Activated T-helper 9 cell treated with anti-CD3 and anti-CD28 coated beads, Interleukin-2, amount 50 U/mL, for 16 hours (primary cell): ENCODE results near the gene ANAPC4.
"Not testable (repeated sequence)": the region's sequence is repeated elsewhere in the genome, so short reads cannot be mapped to it uniquely, and the experiment has no call there.

Source experiments
- DNase-seq: peaks from one replicate; pipeline ENCODE4 v3.0.0-alpha.2; 2020; ENCODE audit warnings: low read depth

Gene ANAPC4, protein sequence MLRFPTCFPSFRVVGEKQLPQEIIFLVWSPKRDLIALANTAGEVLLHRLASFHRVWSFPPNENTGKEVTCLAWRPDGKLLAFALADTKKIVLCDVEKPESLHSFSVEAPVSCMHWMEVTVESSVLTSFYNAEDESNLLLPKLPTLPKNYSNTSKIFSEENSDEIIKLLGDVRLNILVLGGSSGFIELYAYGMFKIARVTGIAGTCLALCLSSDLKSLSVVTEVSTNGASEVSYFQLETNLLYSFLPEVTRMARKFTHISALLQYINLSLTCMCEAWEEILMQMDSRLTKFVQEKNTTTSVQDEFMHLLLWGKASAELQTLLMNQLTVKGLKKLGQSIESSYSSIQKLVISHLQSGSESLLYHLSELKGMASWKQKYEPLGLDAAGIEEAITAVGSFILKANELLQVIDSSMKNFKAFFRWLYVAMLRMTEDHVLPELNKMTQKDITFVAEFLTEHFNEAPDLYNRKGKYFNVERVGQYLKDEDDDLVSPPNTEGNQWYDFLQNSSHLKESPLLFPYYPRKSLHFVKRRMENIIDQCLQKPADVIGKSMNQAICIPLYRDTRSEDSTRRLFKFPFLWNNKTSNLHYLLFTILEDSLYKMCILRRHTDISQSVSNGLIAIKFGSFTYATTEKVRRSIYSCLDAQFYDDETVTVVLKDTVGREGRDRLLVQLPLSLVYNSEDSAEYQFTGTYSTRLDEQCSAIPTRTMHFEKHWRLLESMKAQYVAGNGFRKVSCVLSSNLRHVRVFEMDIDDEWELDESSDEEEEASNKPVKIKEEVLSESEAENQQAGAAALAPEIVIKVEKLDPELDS

GRCh38 chr4:25376754-25377571 is at the start of gene ANAPC4:
ANAPC4 (plus strand) TSS chr4:25377263; CDS start chr4:25377428, 165 bp downstream.
- DNase-seq = peak; percentile 98

DNA sequence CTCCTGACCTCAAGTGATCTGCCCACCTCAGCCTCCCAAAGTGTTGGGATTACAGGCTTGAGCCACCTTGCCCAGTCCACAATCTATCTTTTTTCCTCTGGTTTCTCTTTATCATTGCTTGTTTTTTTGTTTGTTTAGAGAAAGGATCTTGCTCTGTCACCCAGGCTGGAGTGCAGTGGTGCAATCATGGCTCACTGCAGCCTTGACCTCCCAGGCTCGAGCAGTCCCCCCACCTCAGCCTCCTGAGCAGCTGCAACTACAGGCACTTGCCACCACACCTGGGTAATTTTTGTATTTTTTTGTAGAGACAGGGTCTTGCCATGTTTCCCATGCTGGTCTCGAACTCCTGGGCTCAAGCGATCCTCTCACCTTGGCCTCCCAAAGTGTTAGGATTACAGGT is 48.6 kb upstream of the ANAPC4 start:
- not testable (repeated sequence) for DNase-seq

DNA sequence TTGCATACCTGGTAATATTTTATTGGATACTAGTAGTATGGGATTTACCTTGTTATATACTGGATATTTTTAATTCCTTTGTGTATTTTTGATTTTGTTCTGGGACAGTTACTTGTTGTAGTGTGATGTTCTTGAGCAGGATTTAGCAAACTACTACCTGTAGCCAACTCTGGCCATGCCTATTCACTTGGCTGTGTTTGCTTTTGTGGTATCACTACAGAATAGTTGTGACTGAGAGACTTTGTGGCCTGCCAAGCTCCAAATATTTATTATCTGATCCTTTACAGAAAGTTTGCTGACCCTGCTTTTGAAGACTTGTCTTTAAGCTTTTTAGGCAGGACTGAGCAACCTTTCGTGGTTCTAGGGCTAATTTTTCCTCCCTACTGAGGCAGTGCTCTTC is 46.7 kb upstream of the ANAPC4 start:
- DNase-seq = no peak

DNA sequence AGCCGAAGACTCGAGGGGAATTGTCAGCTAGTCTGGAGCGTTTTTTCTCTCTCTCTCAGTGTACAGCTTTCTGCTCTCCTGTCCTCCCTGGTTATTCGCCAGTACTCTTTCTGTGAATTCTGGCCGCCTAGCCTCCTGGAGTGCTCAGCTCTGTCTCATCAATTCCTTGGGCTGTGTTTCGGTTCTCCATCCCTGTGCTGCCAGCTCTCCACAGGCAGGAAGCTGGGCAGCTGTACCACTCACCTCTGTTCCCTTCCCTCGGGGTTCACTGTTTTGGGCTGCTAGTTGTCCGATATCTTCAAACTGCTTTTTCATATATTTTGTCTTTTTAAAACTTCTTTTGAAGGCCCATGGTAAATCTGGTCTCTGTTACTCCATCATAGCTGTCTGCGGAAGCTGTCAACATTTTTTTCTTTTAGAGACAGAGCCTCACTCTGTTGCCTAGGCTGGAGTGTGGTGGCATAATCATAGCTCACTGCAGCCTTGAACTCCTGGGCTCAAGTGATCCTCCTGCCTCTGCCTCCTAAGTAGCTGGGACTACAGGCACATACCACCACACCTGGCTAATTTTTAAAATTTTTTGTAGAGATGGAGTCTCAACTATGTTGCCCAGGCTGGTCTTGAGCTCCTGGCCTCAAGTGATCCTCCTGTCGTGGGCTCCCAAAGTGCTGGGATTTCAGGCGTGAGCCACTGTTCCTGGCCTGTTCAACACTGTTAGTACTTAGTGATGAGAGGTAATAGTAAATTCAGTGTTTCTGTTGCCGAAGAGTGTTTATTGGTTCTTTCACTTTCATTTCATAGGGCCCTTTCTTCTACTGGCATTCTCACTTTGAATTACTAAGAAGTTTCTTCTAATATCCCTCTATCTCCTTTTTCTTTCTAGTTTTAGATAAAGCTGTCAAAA is 45.9 kb upstream of the ANAPC4 start:
- no peak for DNase-seq

DNA sequence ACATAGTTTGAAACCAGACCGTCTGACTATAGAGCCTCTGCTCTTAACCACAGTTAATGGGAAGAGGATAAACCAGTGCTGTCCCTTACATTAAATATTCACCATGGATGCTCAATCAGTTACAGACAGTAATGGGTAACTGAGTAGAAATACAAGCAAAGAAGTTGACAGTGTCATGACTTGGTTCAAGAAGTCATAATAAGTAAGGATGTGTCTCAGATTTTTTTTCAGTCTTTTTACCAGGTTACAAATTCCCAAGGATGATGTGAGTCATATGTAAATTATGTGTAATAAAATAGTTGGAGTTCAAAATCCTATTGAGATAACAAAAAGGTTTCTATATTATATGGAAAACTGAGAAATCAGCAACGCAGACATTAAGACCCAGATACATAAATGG is 33.4 kb upstream of the ANAPC4 start:
- DNase-seq = no peak

- DNase-seq = no peak
Measured at GRCh38 chr4:25345744-25346143, 31.3 kb upstream of the ANAPC4 start.

- no peak for DNase-seq
Measured at GRCh38 chr4:25346913-25347312, 30.1 kb upstream of the ANAPC4 start.

DNA sequence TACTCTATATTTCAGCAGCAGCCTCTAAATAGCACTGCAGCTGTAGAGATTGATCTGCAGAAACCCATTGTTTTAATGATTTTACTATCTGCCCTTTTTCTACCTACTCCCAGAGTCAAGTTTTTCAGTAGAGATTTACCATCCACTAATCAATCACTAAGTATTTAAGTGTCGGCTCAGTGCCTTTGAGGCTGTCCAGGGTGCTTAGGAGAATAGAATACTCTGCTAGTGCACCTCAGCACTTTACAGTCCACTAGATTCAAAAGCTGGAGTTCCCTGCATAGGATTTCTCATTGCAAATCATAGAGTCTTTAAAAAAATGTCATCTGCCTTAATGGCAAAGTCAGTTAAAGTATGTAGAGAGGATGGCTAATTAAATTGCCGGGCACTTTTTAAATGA is 29.6 kb upstream of the ANAPC4 start:
- DNase-seq = no peak

GRCh38 chr4:25347971-25348370 is 29.1 kb upstream of the ANAPC4 start:
- no peak for DNase-seq

DNA sequence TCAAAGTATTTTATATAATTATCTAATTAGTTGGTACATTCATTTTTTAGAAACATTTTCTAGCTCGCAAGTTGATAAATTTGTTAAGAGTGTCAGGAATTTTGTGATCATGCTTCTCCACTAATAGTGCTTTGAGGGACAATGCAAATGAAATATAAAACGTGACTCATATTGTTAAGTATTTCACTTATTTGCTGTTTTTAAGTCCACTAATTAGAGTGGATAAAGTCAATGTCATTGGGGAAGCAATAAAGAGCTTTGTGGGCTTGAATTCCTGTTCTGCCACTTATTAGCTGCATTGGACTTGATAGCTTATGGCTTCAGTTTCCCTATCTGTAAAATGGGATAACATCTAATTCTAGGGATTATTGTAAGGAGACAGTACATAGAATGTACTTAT is 26.5 kb upstream of the ANAPC4 start:
- DNase-seq = no peak

DNA sequence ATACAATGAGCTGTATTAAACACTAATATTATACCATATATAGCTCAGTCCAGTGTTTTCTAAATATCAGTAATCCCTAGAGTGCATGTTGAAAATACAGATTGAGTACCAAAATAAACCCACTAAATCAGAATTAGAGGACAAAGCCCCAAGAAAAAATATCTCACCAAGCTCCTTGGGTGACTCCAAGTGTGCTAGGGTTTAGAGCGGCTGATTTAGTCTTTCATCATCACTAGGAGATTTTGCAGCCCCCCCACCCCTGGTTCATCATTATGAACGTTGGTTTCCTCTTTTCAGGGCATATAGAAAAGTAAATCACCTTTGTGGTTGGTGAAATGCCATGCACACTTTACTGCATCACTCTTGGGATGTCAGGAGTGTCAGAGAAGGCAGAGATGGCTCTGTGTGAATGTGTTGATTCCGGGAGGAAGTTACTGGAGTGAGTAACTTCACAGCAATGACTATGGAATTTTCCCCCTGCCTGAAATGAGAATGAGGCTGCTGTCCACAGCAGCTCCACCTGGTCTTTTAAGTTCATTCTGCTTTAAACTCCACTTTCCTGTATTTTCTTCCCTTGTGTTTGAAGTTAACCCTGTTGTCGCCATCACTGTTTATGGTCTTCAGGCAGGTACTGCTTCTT is 25.2 kb upstream of the ANAPC4 start:
- no peak for DNase-seq

DNA sequence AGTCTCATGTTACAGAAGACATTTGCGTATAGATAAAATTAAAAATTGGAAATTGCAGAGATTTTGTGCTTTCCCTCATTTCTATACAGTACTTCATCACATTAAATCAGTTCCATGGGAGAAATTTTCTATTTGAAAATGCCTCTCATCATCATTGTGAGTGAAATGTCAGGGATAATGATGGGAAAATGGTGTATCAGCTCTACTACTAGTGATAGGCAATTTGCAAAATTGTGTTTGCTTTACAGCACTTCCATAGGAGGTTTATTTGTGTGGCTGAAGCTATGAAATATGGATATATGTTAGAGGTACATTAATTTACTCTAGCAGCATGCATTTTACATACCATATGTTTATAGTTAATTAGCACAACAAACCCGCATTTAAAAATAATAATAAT is 21.0 kb upstream of the ANAPC4 start:
- DNase-seq = no peak

DNA sequence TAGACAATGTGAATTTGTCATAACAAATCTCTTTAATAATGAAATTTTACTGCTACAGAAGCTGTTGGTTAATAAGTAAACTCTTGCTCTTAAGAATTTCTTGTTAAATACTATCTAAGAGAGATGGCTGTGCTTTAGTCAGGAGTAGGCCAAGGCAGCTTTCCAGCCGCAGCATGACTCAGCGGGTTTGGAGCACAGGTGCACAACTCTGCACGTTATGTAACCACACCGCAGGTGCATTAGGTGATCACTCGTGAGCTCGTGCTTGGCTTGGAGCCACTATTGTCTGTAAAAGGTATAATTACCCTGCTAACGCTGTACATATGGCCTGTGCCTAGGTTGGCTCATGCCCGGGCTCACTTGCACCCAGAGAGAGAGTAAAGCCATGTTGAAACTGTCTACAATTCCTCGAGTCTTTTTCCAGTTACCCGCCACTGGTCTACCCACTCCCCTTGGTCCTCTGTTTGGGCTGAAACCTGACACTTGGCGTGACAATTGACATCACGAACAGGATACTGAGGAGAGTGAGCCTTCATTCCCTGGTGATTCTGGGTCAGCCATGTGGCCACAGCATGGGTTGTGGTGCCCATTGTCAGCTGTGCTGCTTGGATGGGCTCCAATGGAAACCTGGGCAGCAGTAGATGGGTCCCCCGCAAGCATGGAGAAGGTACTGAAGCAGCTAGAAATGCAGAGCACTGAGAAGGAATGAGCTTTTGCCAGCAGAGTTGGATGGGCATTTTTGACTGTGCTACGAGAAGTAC is 18.4 kb upstream of the ANAPC4 start:
- no peak for DNase-seq

- DNase-seq = no peak
Measured at GRCh38 chr4:25361253-25361652, 15.8 kb upstream of the ANAPC4 start.

- DNase-seq = no peak
Measured at GRCh38 chr4:25367004-25367621, 9.9 kb upstream of the ANAPC4 start.

DNA sequence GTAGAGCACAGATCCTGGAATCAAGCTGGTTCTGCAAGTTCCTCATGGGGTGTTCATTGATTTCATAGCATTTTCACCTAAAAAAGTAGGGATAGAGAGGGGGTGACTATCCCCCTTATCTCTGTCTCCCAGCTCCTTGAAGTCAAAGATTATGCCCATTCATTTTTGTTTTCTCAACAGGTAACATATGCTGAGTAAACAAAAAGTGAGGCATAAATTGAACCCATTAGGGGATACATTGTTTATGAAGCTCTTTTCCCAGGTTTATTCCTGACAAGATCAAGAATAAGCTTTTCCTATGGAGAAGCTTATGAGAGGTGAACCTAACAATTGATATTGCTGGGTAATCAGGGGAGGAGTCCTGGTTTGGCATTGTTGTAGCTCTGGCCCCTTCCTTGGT is 9.2 kb upstream of the ANAPC4 start:
- no peak for DNase-seq

DNA sequence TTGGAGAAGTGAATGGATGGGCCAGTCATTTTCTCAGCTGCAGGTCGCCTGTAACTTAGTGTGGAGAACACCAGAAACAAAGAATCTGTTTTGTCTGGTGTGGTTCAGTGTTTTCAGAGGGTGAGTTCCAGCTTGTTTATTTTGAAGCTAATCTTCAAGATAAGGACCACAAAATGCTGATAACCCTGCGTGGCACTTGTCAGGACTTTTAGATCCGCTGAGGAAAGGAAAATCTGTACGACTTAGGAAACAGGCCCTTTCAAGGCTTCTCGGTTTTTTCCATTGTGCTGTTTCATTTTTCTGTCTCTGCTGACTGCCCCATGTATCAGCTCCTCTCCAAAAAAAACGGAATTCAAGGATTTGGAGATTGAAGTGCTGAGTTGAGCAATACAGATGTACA is 8.7 kb upstream of the ANAPC4 start:
- DNase-seq = no peak

- DNase-seq = no peak
Measured at GRCh38 chr4:25370242-25370641, 6.8 kb upstream of the ANAPC4 start.

- DNase-seq = not testable (repeated sequence)
Measured at GRCh38 chr4:25372549-25372948, 4.5 kb upstream of the ANAPC4 start.
